GM18870 (cell line): ENCODE data around the gene TXNL1.
A peak's percentile ranks its signal among the peaks of the same experiment; 100 is the strongest.
"Not testable (repeated sequence)": the region's sequence is repeated elsewhere in the genome, so short reads cannot be mapped to it uniquely, and the experiment has no call there.

Experiments used
- ATAC-seq: cut with Tn5 transposase; IDR thresholded peaks from one replicate; pipeline ENCODE4 v1.9.1; 2021; ENCODE audit warnings: moderate library complexity; ENCODE audit not compliant: unreplicated experiment

The TXNL1 gene

DNA sequence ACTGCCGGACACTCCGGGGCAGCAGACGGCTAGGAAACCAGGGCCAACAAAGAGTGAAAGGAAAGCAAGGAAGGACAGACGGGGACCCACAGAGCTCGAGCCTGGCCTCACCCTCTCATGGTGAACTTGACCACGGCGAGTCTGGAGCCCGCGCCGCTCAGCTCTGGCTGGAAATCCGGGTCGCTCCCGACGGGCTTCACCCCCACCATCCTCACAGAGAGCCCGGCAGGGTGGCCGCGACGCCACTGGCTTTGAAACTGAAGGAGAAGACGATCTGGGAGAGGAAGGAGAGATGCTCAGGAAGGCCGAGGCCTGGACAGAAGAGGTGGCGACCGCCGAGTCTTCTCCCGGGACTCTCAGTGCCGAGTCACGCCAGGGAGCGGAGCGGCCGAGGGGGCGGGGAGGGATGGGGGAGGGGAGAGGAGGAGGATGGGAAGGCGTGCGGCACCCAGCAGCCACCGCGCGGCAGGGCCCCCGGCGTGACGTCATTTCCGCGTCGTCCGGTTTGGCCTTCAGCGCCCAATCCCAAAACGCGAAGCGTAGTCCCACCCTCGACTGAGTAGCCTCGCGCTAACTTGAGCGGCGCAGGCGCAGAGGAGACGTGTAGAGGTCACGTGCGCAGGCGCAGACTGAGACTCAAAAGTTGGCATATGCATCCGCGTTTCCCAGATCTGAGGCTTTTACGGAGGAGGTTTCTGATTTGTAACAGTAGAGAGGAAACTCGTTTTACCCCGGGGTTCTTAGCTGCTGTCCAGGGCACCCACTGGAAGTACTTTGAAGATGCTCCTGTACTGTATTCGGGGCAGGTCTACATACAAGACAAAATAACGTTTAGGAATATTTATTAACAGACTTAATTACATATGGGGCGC, at the start of gene TXNL1:
TSS of gene TXNL1 (minus strand) at position 361 of the 872 bp plus-strand sequence. CDS start at position 209, 152 bp downstream.
- ATAC-seq, result peak; percentile 82

DNA sequence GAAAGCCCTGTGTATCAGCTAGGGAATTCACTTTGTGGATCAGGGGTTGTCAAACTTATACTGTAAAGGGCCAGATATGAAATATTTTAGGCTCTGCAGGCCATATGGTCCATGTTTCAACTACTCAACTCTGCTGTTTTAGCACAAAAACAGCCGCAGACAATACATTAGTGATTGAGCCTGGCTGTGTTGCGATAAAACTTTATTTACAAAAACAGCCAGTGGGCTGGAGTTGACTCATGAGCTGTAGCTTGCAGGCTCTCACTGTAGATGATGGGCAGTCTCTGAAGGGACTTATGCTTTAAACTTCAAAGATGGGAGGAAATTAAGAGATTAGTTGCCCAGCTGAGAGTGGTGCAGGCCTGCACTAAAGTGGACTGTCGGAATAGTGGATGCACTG, 45.9 kb upstream of the TXNL1 start:
- ATAC-seq, result no peak

DNA sequence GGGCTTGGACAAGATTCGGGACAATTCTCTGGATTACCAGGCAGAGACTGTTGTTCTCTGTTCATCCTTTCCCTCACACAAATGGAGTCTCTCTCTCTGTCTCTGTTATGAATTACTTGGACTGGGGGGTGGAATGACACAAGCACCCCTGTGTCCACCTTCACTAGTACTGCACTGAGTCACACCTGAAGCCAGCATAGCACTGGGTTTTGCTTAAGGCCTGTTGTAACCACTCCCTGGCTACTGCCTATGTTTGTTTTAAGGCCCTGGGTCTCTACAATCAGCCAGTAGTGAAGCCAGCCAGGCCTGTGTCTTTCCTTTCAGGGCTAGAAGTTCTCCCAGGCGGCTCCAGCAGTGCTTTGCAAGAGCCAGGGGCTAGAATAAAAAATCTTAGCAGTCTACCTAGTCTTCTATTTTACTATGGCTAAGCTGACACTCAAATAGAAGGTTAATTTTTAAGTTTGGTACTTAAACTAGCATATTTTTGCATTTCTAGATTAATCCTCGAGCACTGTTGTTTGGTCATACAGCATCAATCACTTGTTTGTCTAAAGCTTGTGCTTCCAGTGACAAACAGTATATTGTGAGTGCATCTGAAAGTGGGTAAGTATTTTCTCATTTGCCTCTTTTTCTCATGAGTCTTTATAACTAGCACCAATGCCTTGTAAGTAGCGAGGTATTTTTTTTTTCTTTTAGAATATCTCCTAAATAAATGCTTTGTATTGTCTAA, 40.6 kb upstream of the TXNL1 start:
- ATAC-seq, result no peak

DNA sequence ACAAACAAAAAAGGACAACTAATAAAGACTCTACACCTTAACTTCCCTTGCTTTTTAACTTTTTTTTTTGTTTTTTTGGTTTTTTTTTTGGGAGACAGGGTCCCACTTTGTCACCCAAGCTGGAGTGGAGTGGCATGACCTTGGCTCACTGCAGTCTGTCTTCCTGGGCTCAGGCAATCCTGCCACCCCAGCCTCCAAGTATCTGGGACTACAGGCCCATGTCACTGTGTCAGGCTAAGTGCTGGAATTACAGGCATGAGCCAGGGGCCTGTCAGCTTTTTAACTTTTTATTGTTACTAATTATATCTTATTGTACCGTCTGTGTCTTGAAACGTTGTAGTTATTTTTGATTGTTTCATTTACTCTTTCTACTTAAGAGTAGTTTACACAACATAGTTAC, 38.2 kb upstream of the TXNL1 start:
- no peak for ATAC-seq

DNA sequence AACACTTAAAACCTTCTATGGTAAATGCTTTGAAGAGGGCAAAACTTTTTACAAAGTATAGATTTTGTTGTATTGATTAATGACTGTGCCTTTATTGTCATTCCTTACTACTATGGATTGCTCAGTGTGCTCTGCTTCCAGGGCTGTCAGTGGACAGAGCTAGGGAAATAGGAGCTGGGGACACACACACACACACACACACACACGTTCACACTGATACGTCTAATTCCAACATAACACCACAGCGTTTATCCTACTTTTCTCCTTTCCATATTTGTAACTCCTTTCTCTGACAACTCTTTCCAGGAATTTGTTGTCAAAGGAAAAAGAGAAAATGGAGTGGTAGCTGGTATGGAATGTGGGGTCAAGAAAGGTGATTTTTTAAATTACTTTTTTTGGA, 34.6 kb upstream of the TXNL1 start:
- ATAC-seq, result no peak

DNA sequence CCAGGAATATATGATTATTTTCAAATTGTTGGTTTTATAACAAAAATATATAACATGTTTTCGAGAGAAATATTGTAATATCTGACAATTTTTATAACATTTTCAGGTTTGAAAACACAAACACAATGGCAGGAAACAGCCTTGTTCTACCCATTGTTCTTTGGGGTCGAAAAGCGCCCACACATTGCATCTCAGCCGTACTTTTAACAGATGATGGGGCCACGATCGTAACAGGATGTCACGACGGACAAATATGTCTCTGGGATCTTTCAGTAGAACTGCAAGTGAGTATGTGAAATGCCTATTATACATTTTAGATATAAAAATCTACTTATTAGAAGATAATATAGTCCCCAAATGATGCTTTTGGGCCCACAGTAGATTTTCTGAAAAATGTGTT, 34.0 kb upstream of the TXNL1 start:
- ATAC-seq, result no peak

DNA sequence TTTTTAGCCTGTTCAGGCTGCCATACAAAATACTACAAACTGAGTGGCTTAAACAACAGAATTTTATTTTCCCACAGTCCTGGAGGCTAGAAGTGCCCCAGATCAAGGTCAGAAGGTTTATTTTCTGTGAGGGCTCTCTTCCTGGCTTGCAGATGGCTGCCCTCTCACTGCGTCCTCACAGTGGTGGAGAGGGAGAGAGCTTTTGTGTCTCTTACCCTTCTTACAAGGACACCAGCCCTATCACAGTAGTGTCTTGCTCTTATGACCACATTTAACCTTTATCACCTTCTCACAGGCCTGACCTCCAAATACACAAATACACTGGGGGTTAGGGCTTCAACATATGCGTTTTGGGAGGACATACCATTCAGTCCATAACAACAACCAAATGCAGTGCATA, 24.5 kb upstream of the TXNL1 start:
- no peak for ATAC-seq

DNA sequence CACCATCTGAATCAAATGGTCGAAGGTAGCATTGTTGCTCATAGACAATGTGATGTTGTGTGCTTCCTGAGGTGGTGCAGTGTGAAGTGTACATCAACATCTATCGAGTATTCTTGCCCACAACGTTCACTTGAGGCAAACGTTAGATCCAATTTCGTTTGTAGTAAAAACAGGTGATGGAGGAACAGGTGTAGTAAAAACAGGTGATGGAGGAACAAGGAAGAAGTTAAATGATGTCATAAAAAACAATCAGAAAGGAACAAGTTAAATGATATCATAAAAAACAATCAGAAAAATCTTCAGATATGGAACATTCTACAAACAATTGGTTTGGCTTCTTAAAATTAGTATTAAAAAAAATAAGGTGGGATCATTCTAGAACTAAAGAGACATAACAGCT, 24.1 kb upstream of the TXNL1 start:
- no peak for ATAC-seq

DNA sequence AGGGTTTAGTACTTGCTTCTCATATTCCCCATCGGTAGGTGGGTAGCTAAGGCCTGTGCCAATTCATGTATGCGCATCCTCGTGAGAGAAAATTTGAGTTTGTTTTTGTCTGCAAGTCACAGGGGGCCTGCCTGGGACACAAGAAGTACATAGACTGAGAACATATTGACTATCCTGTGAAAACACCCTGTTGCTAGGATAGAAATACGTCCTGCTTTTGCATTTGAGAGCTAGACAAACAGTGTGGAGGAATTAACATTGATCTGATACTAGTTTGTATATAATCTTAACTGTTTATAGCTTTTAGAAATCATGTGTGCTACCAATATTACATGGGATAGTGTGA, 23.6 kb upstream of the TXNL1 start:
- no peak for ATAC-seq

DNA sequence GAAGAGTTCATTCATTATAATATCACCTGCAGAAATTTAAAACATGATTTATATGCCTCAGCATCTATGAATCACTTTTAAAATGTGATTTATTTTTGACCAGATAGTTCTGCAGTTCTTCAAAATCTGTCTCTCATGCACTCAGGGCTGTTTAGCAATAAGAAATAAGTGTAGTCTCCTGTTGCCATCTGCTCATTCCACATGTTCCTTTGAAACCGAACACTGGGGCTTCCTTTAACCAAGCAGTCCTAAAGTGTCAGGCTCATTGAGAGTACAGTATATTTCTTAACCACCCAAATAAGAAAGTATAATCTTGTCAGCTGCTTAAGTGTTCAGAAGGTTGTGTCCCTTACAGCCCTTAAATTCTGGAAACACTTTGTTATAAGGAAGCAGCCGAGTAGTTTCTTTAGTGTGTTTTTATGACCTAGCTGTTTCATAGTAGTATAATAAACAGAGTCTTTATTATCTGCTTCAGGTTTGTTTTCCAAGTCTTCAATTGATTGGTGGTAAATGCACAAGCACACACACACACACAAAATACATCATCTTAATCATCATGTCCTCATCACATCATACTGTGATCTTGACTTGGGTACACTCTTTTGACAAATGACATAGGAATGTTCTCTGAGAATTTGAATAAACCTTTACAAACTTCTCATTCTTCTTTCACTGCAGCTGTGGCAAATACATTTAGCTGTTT, 23.1 kb upstream of the TXNL1 start:
- no peak for ATAC-seq

DNA sequence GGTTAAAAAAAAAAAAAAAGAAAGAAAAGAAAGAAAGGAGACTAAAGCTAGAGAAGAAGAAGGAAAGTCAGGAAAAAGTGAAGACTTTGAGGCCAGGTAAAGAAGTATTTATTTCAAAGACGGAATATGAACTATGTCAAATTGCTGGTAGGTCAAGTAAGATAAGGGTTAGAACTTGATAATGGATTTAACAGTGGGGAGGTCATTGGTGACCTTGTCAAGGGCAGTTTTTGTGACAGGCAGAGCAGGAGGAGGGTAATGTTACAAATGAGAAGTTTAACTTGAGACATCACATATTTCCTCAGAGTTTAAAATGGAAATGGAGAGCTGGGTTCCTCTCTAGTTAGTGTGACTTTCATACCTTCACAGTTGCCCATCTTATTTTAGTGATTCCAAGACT, 22.3 kb upstream of the TXNL1 start:
- ATAC-seq, result no peak

DNA sequence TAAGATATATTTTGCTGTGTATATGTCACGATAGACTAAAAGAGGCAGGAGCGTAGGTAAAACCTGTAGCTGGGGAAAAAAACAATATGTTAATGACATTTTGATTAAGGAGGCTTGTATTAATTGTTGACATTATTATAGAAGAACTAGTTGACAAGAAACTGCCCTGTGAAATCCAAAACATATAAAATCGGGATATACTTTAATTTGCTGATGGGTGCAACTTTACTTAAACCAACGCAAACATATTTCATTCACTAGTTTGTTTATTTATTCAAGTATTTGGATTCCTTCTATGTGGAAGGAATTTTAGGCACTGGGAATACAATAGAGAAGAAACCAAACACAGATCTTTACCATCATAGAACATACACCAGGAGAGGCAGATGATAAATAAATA, 20.7 kb upstream of the TXNL1 start:
- ATAC-seq, result no peak

DNA sequence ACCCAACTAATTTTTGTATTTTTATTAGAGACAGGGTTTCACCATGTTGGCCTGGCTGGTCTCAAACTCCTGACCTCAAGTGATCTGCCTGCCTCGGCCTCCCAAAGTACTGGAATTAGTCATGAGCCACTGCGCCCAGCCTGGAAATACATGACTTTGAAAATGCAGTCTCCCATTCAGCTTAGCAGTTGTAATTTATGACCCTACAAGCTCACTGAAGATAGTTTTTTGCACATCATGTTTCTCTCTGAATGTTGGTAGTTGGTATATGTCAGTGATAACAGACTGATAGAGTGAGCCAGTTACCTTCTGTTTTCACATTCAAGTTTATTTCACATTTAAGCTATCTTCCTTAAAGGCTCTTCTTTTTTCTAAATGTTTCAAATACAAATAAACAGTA, 19.9 kb upstream of the TXNL1 start:
- no peak for ATAC-seq

DNA sequence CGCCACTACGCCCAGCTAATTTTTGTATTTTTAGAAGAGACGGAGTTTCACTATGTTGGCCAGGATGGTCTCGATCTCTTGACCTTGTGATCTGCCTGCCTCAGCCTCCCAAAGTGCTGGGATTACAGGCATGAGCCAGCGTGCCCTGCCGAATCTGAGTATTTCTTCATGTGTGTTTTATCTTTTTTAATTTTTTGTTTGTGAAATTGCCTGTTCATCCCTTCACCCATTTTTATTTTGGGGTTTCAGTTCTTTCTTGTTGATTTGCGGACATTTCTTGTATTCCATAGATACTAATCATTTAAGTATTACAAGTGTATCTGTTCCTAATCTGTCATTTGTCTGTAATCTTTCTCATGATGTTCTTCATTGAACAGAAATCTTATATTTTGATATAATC, 15.9 kb upstream of the TXNL1 start:
- not testable (repeated sequence) for ATAC-seq

DNA sequence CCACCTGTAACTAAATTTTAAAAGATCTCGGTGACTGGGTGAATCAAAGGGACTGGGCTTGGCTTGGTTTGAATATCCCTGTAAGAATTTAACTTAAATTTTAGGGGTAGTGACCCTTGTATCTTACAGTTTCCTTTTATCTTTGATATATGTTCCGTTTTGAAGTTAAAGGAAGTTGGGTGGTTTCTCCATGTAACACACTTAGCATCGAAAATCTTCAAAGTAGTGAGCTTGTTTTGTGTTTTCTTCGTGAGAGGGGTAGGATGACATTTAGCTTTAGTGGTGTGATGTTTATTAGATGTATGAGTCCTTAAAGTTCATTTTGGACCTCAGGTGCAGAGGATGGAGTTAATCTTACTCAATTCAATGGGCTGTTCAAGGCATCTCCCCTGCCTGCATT, 14.4 kb upstream of the TXNL1 start:
- no peak for ATAC-seq

DNA sequence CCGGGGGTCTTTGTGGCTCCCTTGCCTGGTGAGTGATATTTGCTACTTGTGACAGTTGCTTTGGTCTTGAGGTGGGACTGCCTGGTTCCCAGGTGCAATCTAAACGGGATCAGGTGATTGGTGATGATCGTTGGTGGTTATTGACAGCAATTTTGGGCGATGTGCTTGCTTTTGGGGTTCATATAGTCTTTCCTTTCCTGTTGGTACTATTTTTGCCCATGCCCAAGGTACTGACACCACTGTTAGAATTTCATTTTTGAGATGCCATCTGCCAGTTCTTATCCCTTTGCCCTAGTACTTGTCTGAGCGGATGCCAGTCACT, 13.3 kb upstream of the TXNL1 start:
- no peak for ATAC-seq

DNA sequence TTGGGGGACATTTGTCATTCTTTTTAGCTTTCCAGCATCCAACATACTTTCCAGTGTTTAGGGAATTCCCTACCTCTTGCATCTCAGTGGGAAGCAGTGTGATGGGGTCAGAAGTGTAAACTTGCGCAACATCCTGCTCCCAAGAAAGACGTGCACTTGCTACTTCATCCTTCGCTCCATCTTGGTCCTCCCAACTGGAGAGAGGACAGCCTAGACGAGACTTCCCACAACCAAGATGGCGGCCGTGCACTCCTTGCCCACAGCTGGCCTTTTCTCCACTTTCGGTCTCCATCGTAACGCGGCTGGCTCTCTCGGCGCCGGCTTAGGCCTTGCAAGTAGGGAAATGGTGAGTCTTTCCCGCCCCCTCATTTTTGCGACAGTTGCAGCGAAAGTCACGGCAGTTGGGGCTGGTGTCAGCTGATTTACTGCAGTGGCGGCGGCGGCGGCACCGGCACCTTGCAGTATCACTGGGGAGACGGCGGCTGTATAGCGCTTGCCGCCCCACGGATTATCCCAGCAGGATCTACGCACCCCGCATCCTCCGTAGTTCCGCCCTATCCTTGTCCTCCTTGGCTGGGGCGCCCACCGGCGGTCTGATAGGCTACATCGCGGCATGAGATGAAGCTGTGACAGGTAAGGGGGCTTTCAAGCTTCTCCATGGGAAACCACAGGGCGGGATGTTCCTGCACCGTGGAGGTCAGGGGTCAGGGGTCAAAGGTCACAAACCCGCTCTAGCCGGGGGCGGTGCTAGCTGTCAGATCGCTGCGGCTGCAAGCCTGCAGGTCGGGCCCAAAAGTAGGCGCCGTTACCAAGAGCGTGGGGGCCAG, 12.8 kb upstream of the TXNL1 start, which contains the start of gene WDR7:
TSS of gene WDR7 (plus strand) at position 416 of the 827 bp plus-strand sequence. CDS start 21,157 bp downstream, outside the sequence.
- peak; percentile 93 for ATAC-seq

DNA sequence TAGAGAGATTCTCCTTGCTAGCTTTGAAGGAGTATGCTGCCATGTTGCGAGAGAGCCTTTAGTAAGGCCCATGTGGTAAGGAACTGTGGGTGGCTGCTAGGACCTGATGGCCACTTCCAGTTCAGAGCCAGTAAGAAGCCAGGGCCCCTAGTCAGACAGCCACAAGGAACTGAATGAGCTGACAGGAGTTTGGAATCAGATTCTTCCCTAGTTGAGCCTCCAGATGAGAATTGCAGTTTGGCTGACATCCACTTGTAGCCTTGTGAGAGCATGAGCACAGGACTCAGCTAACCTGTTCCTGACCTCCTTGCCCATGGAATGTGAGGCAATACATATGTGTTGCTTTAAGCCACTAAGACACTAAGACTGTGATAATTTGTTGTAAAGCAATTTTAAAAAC, 11.6 kb upstream of the TXNL1 start:
- ATAC-seq, result no peak

DNA sequence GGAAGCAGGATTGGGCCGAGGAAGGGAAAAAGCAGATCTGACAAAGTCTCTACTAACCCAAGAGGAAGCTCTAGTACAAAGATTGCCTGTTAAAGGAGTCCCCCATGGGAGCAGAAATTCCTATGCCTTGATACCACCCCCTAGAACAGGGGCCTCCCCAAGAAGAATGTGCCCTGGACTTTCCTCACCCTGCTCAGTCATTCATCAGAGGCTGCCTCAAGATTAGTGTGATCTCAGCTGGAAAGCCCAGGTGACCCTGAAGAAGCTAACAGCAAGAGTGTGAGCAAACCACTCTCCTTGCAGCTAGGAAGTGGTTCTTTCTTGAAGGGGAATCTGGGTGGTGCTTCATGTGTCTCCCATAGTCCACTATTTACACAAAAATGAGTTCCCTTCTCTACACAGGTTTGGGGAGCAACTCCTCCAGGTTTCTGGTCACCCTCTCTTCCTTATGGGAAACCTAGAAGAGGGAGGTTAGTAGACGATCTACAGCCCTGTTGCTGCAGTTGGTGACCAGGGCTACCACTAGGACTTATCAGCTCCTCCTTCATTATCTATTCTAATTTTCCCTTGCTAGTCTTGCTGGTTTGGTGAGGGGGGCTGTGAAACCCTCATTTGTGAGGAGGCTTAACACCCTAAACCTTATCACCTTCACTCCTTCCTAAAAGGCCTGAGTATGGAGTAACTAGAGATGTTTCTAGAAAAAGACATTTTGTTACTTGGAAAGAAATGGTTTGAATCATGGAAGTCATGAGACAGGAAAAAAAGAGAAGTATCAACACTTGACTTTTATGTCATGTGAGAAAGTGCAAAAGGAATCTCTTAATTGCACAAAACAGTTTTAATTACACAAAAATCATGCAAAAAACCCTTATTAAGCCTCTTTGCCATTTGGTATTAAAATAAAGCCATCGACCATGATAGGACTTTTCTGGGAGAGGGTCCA, 9.8 kb upstream of the TXNL1 start:
- no peak for ATAC-seq

DNA sequence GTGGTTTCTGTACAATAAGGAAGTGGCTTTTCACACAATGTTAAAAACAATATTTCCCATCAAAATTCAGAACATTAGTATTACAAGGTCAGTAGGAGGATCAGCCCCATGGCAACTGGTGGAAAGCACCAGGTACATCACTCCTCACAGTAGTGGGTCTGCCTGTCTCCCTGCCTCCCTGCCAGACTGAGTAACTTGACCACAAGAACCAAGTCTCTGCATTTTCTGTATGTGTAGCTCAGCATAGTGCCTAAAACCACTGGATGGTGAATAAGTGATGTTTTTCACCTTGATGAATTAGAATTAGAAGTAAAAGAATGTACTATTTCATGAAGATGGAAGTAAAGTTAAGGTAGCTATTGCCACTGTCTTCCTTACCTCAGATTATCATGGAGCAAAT, 8.7 kb upstream of the TXNL1 start:
- no peak for ATAC-seq
